Activated B cell treated with CpG ODN at 0.5 μM for 24 hours (primary cell): Measurements from ENCODE around the gene TMEM125. TPM values are rescaled to one million over a fixed set of nuclear protein-coding genes. Genes with fewer than 3 reads are reported as not detected.

Source experiments
- ATAC-seq: fragments of 200-7000 bp; cut with Tn5 transposase; one replicate; pipeline ENCODE4 v1.10.0; 2021; ENCODE audit warnings: low read depth, mild to moderate bottlenecking, moderate library complexity
- CTCF ChIA-PET: fragments of 350-600 bp; sonication (Branson Sonifier 250); formaldehyde crosslinking; loops from one replicate; lab custom pipeline; 2021; ENCODE audit warnings: antibody characterized with exemption; lab: Charles Lee
- POLR2A ChIA-PET: fragments of 350-600 bp; sonication (Branson Sonifier 250); formaldehyde crosslinking; loops from one replicate; lab custom pipeline; 2021; ENCODE audit warnings: antibody characterized with exemption; lab: Charles Lee
- DNase-seq: peaks from one replicate; pipeline ENCODE4 v3.0.0; 2022
- H3K27ac Mint-ChIP-seq: one replicate; pipeline ENCODE4 v1.8.0; 2020; ENCODE audit warnings: mixed read lengths
- H3K27me3 Mint-ChIP-seq: one replicate; pipeline ENCODE4 v1.8.0; 2021; ENCODE audit warnings: mixed read lengths
- H3K36me3 Mint-ChIP-seq: one replicate; pipeline ENCODE4 v1.8.0; 2021; ENCODE audit warnings: low read depth, mixed read lengths
- H3K4me1 Mint-ChIP-seq: one replicate; pipeline ENCODE4 v1.8.0; 2021; ENCODE audit warnings: mixed read lengths
- H3K4me3 Mint-ChIP-seq: one replicate; pipeline ENCODE4 v1.8.0; 2020; ENCODE audit warnings: mild to moderate bottlenecking, mixed read lengths
- H3K9me3 Mint-ChIP-seq: one replicate; pipeline ENCODE4 v1.8.0; 2020; ENCODE audit warnings: mixed read lengths
- intact Hi-C: fragments of 100-400 bp; cut with micrococcal nuclease; formaldehyde crosslinking; loops from one replicate; pipeline ENCODE4 v1.15.1; 2024
- total RNA-seq: library from RNA; stranded (reverse); gene quantifications from 2 replicates; pipeline ENCODE4 v1.2.3, GENCODE V29; 2022
- TF ChIP-seq, protein P1 (sequence below): fragments of 200-600 bp; IDR thresholded peaks from one replicate; pipeline ENCODE4 v1.8.0; 2022; ENCODE audit warnings: antibody characterized with exemption, mild to moderate bottlenecking

TMEM125 gene
- total RNA-seq, 1 donor from 2014 or later, result not detected

DNA sequence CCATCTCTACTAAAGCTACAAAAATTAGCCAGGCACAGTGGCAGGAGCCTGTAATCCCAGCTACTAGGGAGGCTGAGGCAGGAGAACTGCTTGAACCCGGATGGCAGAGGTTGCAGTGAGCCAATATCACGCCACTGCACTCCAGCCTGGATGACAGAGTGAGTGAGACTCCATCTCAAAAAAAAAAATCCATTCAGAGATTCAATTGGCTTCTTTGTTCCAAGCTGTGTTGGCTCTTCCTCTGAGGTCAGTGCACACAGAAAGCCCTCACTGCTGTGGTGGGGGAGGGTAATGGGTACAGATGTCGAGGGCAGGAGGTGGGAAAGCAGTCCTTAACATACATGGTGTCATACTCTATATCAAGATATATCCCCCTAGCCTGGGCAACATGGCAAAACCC lies 45.7 kb downstream of the TMEM125 start:
- CTCF ChIA-PET, result interaction anchor here (0.5 kb wide), 1 partner anchor 1969 kb away, joined by 4 read pairs; no protein-coding TSS in a partner anchor

DNA sequence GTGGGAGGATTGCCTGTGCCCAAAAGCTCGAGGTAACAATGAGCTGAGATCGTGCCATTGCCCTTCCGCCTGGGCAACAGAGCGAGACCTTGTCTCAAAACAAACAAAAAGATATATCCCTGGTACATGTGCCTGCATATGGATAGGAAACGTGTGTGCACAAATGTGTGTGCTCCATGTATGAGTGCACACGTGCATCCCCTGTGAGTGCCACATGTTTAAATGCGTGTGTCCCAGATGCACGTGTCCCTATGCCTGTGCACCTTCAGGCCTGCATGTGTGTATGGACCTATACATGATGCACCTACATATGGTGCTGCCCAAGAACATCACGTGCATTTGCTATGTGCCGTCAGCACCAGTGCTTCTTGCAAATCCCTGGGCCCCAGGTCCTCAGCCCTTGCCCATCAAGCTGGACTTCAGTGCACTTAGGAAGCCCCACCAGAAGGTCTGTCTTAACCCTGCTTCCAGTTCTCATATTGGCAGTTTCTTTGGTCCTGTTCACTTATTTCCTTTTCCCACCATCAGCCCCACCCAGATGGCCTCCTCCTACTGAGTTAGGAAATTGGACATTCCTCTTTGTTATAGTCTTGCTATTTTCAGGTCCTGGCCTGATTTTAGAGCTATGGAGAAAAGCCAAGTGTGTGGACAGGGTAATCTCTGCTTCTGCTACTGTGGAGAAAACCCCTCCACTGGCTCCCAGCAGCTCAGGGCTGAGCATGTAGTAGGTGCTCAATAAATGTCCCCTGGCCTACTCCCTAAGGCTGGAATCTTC lies 46.4 kb downstream of the TMEM125 start:
- POLR2A ChIA-PET, result no interaction called here
- intact Hi-C loops, result no loop called here
- DNase-seq (no peak), ATAC-seq (no peak)
- Mint-ChIP-seq H3K9me3 (no peaks in the 10 kb centered on the region), H3K27me3 (no peaks in the 10 kb centered on the region), H3K4me1 (no peaks in the 10 kb centered on the region), H3K36me3 (no peaks in the 10 kb centered on the region), H3K27ac (no peak overlapping the region), H3K4me3 (no peak overlapping the region)
- TF ChIP-seq, protein P1, sequence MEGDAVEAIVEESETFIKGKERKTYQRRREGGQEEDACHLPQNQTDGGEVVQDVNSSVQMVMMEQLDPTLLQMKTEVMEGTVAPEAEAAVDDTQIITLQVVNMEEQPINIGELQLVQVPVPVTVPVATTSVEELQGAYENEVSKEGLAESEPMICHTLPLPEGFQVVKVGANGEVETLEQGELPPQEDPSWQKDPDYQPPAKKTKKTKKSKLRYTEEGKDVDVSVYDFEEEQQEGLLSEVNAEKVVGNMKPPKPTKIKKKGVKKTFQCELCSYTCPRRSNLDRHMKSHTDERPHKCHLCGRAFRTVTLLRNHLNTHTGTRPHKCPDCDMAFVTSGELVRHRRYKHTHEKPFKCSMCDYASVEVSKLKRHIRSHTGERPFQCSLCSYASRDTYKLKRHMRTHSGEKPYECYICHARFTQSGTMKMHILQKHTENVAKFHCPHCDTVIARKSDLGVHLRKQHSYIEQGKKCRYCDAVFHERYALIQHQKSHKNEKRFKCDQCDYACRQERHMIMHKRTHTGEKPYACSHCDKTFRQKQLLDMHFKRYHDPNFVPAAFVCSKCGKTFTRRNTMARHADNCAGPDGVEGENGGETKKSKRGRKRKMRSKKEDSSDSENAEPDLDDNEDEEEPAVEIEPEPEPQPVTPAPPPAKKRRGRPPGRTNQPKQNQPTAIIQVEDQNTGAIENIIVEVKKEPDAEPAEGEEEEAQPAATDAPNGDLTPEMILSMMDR, result no peak
- CTCF ChIA-PET, result interaction anchor here (0.5 kb wide), 1 partner anchor 1968 kb away, joined by 4 read pairs; no protein-coding TSS in a partner anchor

More for the DNA sequence above, 45.7 kb downstream of the TMEM125 start:
- Mint-ChIP-seq H3K4me3 (no peak overlapping the region), H3K36me3 (no peaks in the 10 kb centered on the region), H3K27me3 (no peaks in the 10 kb centered on the region), H3K4me1 (no peaks in the 10 kb centered on the region), H3K9me3 (no peaks in the 10 kb centered on the region), H3K27ac (no peak overlapping the region)
- TF ChIP-seq, protein P1, result no peak
- no peak for DNase-seq
- POLR2A ChIA-PET, result no interaction called here
- no peak for ATAC-seq
- intact Hi-C loops, result no loop called here

DNA sequence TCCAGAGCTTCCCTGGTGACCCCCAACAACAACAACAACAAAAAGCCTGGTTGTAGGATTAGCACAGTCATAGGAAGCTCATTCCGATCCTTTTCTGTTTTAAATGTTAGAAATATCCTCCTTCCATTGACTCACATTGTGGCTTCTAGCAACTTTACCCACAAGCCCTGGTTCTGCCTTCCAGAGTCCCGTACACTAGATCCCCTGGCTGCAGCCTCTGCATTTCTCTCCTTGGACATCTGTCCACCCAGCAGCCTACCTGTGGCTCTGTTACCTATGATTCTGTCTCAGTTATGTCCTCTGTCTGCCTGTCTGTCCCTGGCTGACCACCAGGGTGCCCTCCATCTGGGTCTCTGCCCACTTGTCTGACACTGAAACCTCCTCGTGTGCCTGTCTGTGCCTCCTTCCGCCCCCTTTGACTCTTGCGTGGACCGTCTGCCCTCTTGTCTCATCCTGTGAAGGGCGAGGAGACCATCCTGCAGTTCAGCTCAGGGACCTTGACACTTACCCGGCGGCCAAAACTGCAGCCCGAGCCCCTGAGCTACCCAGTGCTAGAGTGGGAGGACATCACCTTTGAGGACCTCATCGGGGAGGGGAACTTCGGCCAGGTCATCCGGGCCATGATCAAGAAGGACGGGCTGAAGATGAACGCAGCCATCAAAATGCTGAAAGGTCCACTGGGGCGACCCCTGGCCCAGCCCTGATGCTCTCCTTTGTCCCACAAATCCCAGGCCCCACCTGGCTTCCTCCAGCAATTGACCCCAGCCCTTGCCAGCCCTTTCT lies 47.1 kb downstream of the TMEM125 start:
- ATAC-seq, result no peak

DNA sequence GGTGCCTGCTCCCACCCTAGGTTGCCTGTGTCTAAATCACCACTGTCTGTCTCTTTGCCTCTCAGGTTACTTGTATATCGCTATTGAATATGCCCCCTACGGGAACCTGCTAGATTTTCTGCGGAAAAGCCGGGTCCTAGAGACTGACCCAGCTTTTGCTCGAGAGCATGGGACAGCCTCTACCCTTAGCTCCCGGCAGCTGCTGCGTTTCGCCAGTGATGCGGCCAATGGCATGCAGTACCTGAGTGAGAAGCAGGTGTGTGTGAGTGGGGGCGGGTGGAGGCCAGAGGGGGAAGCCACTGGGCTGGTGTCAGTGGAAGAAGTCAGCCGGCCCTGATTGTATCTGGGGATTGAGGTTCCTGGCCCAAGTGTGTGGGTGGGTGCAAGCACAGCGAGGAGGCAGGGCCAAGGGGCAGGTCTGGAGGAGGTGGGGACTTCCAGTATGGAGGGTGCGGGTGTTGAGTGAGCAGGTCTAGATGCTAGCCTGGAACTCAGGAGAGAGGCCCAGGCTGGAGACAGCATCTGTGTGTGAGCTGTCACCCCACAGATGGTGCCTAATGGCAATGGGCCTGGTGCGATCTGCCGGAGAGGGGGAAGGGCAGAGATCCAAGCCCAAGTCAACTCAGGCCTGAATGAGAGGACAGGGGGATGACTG lies 48.2 kb downstream of the TMEM125 start:
- TF ChIP-seq, protein P1, result no peak
- H3K27ac Mint-ChIP-seq, result no peak overlapping the region
- no peaks in the 10 kb centered on the region for H3K4me1 Mint-ChIP-seq

More for the DNA sequence above, 47.1 kb downstream of the TMEM125 start:
- DNase-seq, result no peak
- intact Hi-C loops, result no loop called here
- Mint-ChIP-seq H3K4me3 (no peak overlapping the region), H3K4me1 (no peaks in the 10 kb centered on the region), H3K27ac (no peak overlapping the region), H3K9me3 (no peaks in the 10 kb centered on the region), H3K27me3 (no peaks in the 10 kb centered on the region), H3K36me3 (no peaks in the 10 kb centered on the region)
- ChIA-PET CTCF (no interaction called here), POLR2A (no interaction called here)
- TF ChIP-seq, protein P1, result no peak

More for the DNA sequence above, 48.2 kb downstream of the TMEM125 start:
- no peaks in the 10 kb centered on the region for H3K27me3 Mint-ChIP-seq
- H3K9me3 Mint-ChIP-seq, result no peaks in the 10 kb centered on the region
- intact Hi-C loops, result no loop called here
- no peak for DNase-seq
- POLR2A ChIA-PET, result no interaction called here
- no peak for ATAC-seq
- CTCF ChIA-PET, result no interaction called here
- H3K36me3 Mint-ChIP-seq, result no peaks in the 10 kb centered on the region
- H3K4me3 Mint-ChIP-seq, result no peak overlapping the region
